GM19043 (cell line): ENCODE data around the gene MAGI2.
"Not testable (repeated sequence)": the region's sequence is repeated elsewhere in the genome, so short reads cannot be mapped to it uniquely, and the experiment has no call there.

ENCODE experiments used
- ATAC-seq: cut with Tn5 transposase; IDR thresholded peaks from one replicate; pipeline ENCODE4 v1.9.1; 2021; ENCODE audit warnings: low read depth; ENCODE audit not compliant: unreplicated experiment

The MAGI2 gene

GRCh38 chr7:79084423-79084822 lies 369.0 kb downstream of the MAGI2 start:
- ATAC-seq, result no peak

- ATAC-seq, result no peak
Measured at GRCh38 chr7:79079919-79080554, 373.4 kb downstream of the MAGI2 start.

- ATAC-seq, result no peak
Measured at GRCh38 chr7:79078273-79078672, 375.2 kb downstream of the MAGI2 start.

- ATAC-seq, result not testable (repeated sequence)
Measured at GRCh38 chr7:79071187-79071586, 382.3 kb downstream of the MAGI2 start.

- no peak for ATAC-seq
Measured at GRCh38 chr7:79064187-79064823, 389.2 kb downstream of the MAGI2 start.

GRCh38 chr7:79063019-79063698 lies 390.3 kb downstream of the MAGI2 start:
- no peak for ATAC-seq

- ATAC-seq, result no peak
Measured at GRCh38 chr7:79060498-79060897, 393.0 kb downstream of the MAGI2 start.

- ATAC-seq, result no peak
Measured at GRCh38 chr7:79055722-79056415, 397.6 kb downstream of the MAGI2 start.

- no peak for ATAC-seq
Measured at GRCh38 chr7:79051915-79052314, 401.6 kb downstream of the MAGI2 start.

GRCh38 chr7:79050603-79051002 lies 402.9 kb downstream of the MAGI2 start:
- no peak for ATAC-seq

GRCh38 chr7:79046061-79046460 lies 407.4 kb downstream of the MAGI2 start:
- no peak for ATAC-seq

GRCh38 chr7:79037001-79037400 lies 416.5 kb downstream of the MAGI2 start:
- ATAC-seq, result no peak

GRCh38 chr7:79036356-79036755 lies 417.1 kb downstream of the MAGI2 start:
- no peak for ATAC-seq

GRCh38 chr7:79035858-79036257 lies 417.6 kb downstream of the MAGI2 start:
- no peak for ATAC-seq

- ATAC-seq, result no peak
Measured at GRCh38 chr7:79034730-79035129, 418.7 kb downstream of the MAGI2 start.

- ATAC-seq, result not testable (repeated sequence)
Measured at GRCh38 chr7:79019711-79020110, 433.8 kb downstream of the MAGI2 start.

- ATAC-seq, result no peak
Measured at GRCh38 chr7:79011921-79012320, 441.5 kb downstream of the MAGI2 start.

- no peak for ATAC-seq
Measured at GRCh38 chr7:79009647-79010046, 443.8 kb downstream of the MAGI2 start.

- ATAC-seq, result no peak
Measured at GRCh38 chr7:79008786-79009185, 444.7 kb downstream of the MAGI2 start.

- ATAC-seq, result no peak
Measured at GRCh38 chr7:78996013-78996412, 457.5 kb downstream of the MAGI2 start.

GRCh38 chr7:78993341-78993740 lies 460.1 kb downstream of the MAGI2 start:
- no peak for ATAC-seq
